ENCODE results near the gene HOXA3.

The HOXA3 gene

DNA sequence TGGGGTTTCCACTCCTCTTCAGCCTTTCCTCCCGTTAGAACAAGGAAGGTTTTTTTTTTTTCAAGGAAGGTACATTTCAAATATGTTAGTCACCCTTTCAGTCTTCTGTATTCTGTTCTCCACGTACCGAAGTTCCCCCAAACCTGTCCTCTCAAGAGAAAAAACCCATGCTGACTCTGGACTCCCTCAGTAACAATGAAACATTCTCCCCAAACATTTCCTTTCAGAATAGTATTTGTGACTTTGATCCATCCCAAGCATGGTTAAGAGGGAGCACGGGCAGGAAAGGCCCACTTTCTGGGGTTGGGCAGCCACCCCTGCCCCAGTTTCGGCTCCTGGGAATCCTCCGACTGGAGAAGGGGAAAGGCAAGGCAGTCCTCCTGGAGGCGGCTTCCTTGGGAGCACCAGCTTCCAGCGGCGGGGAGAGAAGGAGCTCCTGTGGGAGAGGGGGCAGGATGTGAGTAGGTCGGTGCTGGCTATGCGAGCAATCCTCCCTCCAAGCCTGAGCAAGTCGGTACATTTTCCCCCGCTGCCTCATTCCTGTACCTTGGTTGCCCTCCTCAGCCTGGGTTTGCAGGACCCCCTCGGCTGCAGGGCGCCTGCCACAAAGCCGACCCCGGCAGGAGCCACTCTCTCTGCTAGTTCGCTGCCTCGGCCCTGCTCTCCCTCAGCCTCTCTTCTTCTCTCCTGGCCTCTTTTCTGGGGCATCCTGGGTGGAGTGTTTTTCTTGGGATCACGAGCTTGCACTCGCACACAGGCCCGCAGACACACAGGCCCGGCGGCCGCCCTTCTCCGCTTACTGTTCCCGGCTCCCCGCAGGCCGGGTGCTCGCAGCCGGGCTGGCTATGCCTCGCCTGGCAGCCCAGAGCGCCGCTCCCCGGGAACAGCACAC is 54.5 kb downstream of the HOXA3 start:
- in situ Hi-C loops (cut with HindIII; ENCODE audit: low sequenced_read_pairs), result no loop called here

DNA sequence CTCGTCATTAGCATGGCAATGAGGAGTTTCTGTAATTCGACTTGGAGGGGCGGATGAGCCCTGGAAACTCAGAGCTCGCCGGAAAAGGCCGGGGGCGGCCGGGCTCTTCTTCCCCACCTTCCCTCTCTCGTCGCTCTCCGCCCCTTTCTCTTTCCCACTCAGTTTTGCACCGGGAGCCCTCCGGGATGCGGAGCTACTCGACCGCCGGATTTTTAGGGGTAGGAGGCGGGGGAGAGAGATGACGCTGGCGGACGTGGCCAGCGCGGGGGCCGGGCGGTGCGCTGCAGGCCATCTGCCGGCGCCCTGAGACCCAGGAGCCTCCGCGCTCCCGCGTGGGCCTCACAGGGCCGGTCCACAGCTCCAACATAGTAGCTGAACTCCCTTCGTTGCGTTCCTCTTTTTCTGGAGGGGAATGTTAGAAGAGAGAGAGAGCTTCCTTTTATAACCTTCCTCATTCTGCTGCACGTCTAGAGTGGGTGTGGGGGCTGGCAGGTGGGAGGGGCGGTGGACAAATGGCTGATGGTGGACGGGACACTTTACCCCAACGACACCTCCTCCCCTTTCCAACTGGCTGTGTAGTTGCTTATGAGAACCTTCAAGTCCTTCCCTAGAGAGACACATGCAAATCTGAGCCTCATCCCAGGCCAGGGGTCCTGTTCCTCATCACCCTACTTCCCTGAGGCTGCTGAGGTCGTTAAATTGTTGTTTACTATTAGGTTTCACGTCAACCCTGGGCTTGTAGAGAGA is 55.4 kb downstream of the HOXA3 start:
- in situ Hi-C loops (cut with HindIII; ENCODE audit: low sequenced_read_pairs), result no loop called here

DNA sequence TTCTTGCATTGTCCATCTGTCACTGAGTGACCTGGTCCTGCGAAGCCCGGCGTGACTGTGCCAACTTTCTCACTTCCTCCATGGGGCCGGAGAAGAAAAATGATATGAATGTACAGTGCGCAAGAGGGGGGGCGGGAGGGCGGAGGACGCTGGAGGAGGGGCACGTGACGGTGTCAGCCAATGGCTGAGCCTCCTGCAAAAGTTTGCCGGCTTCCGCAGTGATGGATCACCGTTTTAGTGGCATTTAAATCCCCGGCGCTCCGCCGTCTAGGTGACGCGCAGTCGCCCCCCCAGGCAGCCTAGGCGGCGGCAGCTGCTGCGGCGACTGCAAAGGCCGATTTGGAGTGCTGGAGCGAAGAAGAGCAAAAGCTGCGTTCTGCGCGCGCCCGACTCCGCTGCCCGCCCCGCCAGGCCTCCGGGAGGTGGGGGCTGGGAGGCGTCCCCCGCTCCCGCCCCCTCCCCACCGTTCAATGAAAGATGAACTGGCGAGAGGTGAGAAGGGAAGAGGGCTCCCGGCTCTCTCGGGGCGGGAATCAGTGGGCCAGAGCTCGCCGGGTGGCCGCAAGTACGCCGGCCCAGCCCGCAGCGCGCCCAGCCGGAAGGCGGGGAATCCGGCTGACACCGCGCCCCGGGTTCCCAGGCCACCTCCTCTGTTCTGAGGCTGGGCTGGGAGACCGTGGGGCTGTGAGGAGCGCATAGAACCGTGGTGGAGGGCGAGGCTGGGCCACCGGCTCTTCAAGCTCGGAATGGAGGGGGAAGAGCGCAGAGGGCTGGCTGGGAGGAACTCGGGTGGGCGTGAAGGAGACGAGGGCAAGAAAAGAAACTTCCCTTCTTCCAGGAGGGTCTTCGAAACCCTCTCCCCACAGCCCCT is 56.3 kb downstream of the HOXA3 start, which contains the start of gene HOXA1:
Gene HOXA1 (minus strand): TSS at position 104 of the 871 bp plus-strand sequence. CDS start 88 bp downstream, at position 16.
- in situ Hi-C loops (cut with HindIII; ENCODE audit: low sequenced_read_pairs), result no loop called here

DNA sequence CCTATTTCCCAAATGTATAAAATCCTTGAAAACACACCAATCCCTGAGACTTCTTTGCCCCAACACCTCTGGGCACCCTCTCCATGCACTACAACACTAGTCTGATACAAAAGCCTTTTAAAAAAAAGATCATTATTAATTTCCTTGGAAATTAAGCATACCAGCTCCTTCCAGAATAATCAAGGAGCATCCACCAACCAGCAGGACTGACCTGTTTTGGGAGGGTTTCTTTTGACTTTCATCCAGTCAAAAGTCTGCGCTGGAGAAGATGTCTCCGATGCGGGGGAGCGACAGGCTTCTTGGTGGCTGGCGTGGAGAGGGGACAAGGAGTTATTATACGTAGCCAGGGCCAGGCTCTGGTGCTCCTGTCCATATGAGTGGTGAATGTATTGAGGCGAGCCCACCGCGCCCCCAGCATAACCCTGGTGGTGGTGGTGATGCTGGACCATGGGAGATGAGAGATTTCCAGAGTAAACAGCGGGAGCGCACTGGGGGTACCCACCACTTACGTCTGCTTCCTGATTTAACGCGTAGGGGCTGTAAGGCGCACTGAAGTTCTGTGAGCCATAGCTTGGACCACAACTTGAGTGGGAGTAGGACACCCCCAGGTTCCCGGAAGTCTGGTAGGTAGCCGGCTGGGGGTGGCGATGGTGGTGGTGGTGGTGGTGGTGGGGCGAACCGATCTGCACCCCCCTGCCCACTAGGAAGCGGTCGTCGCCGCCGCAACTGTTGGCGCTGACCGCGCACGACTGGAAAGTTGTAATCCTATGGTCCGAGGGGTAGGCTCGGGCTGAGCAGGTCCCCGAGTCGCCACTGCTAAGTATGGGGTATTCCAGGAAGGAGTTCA is 57.1 kb downstream of the HOXA3 start:
- in situ Hi-C loops (cut with HindIII; ENCODE audit: low sequenced_read_pairs), result no loop called here

DNA sequence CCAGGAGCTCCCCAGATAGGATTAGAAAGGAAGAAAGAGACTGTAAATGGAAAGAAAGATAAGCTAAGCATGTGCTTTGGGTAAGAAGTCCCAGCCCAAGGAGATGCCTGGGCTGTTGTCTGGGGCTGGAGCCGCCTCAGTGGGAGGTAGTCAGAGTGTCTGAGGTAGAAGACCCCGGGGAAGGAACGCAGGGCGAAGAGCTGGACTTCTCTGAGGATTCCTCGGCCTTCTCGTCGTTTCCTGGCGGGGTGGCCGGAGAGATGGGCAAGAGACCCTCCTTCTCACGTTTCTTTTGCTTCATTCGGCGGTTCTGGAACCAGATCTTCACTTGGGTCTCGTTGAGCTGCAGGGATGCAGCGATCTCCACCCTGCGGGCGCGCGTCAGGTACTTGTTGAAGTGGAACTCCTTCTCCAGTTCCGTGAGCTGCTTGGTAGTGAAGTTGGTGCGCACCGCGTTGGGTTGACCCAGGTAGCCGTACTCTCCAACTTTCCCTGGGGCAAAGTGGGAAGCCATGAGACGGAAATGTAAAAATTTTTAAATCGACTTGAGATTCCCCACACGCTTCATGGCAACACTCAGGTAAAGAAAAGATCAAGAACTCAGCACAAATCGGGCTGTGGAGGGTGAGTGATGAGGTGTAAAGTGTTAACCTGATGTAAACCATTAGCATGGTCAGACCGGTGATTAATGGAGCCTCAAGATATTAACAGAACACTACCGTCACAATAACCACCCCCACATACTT is 57.9 kb downstream of the HOXA3 start:
- in situ Hi-C loops (cut with HindIII; ENCODE audit: low sequenced_read_pairs), result no loop called here

DNA sequence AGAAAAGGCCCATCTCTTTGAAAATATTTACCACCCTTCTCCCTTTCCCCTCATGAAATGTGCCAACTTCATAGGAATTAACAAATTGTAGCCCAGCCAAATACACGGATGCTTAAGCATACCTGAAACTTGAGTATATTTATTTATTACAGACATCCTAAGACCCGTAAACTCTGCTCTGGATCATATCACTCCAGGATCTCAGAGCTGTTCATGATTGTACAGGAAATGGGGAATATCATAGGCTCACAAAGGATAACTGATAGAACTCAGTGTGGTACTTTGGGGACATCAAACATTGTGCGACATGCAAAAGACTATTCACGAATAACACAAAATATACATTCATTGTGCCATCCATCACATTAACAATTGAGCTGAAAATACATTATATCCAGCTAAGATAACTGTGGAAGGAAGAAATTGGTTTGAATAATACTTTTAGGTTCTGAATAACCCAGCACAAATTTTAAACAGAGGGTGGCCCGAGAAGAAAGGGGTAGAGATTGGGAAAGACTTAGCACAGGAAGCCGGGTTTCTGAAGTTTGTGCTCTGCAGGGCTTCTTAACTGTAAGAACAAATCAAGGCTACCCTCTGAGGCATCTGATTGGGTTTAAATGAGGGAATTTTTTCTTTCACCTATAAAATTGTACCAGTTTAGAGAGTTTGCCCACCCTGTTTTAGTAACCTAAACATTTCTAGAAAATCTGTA is 59.0 kb downstream of the HOXA3 start:
- in situ Hi-C loops (cut with HindIII; ENCODE audit: low sequenced_read_pairs), result no loop called here

DNA sequence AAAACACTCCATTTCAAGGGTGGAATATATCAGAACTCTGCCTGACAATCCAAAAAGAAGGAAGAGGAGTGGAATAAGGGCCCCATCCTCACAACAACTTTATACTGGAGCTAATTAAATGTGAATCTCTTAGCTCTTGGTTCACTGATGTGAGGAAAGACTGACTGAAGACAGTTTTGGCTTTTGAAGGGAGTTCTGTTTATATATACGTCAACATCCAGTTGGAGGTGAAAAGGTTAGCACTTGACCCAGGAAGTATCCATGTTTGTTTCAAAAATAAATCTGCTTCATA is 59.6 kb downstream of the HOXA3 start:
- in situ Hi-C loops (cut with HindIII; ENCODE audit: low sequenced_read_pairs), result no loop called here

DNA sequence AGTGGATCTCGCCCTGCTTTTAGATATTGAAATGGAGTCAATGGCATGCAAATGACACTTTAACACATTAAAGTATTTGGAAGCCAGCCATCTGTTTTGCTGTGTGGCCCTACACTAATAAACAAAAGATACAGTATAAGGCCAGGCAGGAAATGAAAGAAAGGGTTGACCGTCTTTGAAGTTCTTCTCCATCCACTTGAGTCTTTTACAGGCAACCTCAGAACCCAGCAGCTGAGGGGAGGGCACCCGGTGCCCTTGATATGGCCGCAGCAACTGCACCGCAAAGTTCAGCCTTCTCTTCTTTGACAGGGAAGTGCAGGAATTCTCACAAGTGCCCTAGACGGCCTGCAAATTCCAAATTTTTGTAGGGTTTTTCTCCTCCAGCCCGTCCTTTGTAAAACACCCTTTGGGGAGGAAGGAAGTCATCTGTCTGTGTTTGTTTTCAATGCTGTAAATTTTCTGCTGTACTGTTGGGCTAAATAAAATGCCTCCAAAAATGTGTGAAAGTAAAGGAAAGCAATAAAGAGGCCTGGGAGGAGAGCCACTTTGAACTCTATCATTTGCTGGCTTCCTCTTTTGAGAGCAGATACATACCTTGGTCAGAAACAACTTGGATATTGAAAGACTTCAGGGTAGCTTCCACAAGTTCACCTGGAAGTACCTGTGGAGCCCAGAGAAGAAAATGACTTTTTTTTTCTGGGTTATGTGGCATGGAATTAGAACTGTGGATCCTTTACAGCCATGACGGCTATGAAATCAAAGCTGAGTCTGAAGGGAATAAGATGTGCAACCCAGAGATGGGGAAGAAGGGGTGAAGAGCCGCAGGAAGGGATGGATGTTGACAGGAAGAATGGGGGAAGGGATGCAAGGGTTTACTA is 60.2 kb downstream of the HOXA3 start:
- in situ Hi-C loops (cut with HindIII; ENCODE audit: low sequenced_read_pairs), result no loop called here

DNA sequence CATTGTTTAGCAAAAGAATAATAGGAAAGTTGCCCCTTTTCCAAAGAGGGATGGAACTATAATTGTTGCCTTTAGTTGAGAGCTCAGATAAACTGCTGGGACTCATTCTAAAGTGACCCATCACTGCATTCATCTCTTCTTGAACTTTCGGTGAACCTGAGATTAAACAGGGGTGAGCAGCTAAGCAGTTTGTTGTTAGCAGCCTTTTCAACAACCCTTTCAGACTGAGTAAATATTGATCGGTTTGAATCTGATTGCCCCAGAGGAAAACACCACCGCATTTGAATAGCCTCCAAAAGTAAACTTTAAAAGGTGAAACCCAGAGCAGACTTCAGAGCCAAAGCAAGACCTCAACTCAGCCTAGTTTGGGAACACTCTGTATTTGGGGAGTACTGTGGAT is 61.3 kb downstream of the HOXA3 start:
- in situ Hi-C loops (cut with HindIII; ENCODE audit: low sequenced_read_pairs), result no loop called here

DNA sequence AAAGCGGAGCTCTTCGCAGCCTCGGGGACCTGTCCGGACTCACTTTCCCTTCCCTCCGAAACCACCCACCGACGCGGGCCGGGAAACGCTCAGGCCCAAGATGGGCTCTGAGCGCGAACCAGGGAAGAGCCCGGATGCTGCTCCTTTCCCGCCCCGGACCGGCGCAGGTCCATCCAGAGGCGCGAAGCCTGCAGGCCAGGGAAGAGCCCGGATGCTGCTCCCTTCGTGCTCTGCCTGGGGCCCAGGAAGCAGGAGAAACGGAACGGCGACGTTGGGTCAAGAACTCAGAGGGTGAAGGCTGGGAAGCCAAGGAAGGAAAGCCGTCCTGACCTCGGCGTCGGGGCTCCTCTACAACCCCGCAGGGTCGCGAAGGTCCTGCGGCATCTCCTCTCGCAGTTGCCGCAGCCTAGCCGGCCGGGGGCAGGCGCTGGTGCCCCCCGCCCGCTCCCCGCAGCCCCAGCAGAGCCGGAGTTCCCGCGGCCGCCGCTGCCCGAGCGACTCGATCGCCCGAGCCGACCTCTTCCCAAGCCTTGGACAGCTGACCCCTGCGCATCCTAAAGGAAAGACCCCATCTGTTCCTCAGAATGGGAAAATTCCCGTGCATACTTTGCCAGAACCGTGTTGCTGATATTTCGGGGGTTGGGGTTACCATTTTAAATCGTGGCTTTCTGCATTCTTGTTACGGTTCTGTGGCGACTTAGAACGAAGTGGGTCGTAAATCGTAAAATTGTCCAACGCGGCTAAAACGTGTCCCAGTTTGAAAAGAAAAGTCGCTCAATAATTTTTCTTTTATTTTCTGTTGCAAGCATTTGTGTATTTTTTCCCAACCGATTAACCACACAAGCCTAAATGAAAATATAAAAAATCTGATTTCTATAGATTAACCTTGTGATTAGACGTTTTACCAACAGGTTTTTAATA is 64.1 kb downstream of the HOXA3 start:
- in situ Hi-C loops (cut with HindIII; ENCODE audit: low sequenced_read_pairs), result loop anchor here (5.0 kb wide), 1 partner anchor 39 kb away; no protein-coding TSS in a partner anchor

DNA sequence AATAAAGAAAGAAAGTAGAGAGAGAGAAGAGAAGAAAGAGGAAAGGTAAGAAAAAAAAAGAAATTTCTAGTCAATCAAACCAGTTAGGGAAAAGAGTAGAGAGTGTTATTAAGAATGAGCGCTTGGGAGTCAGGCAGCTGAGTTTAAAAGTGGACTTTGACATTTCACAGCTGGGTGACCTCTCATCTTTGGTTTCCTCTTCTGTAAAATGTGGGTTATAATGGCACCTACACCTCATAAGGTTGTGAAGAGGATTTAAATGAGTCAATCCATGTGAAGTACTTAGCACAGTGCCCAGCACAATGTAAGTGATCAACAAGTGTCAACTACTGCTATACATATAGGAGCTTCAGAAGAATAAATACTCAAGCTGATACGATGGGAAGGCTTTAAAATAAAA is 68.7 kb downstream of the HOXA3 start:
- in situ Hi-C loops (cut with HindIII; ENCODE audit: low sequenced_read_pairs), result loop anchor here (5.0 kb wide), 1 partner anchor 71 kb away; no protein-coding TSS in a partner anchor

DNA sequence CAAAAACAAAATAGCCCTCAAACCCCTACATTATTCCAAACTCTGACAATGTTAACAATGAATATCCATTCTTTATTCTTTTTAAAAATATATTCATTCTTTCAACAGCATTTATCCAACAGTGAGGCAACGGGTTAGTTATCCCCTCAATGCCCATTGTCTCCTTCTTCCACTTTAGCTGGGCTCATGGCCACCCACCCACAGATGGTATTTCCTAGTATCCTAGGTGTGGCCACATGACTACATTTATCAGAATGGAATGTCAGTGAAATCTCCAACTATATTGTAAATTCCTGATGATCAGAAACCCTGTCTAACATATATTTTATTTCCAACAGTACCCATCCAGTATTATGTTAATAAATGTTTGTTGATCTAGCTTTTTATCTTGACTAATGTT is 70.2 kb downstream of the HOXA3 start:
- in situ Hi-C loops (cut with HindIII; ENCODE audit: low sequenced_read_pairs), result loop anchor here (5.0 kb wide), 1 partner anchor 70 kb away; no protein-coding TSS in a partner anchor

DNA sequence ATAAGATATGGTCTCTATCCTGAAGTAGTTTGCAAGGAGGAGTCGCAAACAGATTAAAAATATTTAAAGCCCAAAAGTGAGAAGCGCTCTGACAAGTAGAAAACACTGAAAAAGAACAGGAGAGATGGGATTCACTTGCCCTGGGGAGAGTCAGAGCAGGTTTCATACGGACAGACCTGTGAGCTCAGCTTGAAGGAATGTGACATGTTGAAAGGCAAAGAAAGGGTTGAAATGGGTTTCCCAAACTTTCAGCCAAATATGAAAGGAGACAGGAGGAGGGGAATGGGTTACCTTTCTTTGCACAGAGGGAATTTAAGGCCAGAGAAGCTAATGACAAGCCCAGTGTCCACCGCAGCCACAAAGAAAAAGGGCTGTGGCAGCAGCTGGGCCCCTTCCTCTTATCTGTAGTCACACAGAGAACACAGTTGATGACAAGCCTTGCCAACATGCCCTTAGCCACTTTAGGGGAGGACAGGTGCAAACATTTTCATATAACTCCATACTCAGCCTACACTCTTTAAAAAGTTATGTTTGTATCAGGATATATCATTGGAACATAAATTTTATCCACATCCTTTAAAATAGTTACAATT is 71.4 kb downstream of the HOXA3 start:
- in situ Hi-C loops (cut with HindIII; ENCODE audit: low sequenced_read_pairs), result loop anchor here (5.0 kb wide), 1 partner anchor 69 kb away; no protein-coding TSS in a partner anchor

DNA sequence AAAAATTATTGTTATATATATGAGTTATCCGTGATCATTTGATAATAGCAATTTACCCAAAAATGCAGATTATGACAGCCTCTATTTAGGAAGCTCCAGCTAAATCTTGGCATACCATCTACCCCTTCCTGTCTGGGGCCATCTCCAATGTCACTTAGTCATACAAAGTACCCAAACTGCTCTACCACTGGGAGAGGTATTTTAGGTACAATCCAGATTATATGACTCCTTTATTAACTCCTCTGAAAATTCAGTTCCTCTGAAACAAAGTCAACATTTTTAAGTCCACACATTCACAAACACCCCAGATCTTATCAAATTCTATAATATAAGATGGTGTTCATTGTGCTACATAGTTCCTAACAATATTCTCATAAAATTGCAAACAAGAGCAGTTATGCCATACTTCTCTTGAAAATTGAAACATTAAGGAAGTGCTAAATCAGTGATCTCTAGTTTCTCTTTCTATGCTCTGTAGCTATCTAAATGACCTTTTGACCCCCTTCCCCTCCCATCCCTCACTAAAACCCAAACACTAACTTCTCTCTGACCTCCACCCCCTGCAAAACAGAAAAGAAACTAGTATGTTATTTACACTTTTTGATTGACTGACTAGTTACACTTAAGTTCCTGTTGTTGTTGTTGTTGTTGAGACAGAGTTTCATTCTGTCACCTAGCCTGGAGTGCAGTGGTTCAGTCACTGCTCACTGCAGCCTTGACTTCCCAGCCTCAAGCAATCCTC is 73.0 kb downstream of the HOXA3 start:
- in situ Hi-C loops (cut with HindIII; ENCODE audit: low sequenced_read_pairs), result no loop called here

DNA sequence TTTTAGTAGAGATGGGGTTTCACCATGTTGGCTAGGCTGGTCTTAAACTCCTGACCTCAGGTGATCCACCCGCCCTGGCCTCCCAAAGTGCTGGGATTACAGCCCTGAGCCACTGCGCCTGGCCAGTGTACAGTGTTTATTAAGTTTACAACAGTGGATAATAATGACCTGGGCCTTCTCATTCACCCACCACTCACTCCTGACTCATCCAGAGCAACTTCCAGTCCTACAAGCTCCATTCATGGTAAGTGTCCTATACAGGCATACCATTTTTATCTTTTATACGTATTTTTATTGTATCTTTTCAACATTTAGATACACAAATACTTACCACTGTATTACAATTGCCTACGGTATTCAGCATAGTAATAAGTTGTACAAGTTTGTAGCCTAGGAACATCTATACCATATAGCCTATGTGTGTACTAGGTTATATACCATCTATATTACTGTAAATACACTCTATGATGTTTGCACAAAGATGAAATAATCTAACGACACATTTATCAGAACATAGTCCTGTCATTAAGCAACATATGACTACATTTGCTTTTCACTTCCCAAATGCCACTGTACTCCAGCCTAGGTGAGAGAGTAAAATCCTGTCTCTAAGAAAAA is 73.7 kb downstream of the HOXA3 start:
- in situ Hi-C loops (cut with HindIII; ENCODE audit: low sequenced_read_pairs), result no loop called here

All from endothelial cell of hepatic sinusoid (primary cell).